Panc1 (cell line): ENCODE measurements around the gene SNX12. TPM values are rescaled to one million over a fixed set of nuclear protein-coding genes. Genes with fewer than 3 reads are reported as not detected.

Experiments
- ATAC-seq: fragments of 200-7000 bp; cut with Tn5 transposase; 2 replicates; pipeline ENCODE4 v1.9.1; 2020; ENCODE audit warnings: mild to moderate bottlenecking, moderate library complexity
- BruUV-seq: library from RNA; stranded (reverse); fragments of 400-500 nt; replicated peaks from 2 replicates; lab custom pipeline; 2021; lab: Mats Ljungman, UMichigan
- CTCF ChIA-PET: fragments of 300-600 bp; sonication (Branson Sonifier 250); formaldehyde crosslinking; loops from one replicate; lab custom pipeline; 2022; ENCODE audit warnings: antibody characterized with exemption; lab: Charles Lee
- POLR2A ChIA-PET: fragments of 300-600 bp; sonication (Branson Sonifier 250); formaldehyde crosslinking; loops from one replicate; lab custom pipeline; 2022; ENCODE audit warnings: antibody characterized with exemption; lab: Charles Lee
- DNase-seq: peaks from one replicate; pipeline ENCODE4 v3.0.0-alpha.2; 2010; ENCODE audit warnings: low read depth, low spot score
- H3K27ac ChIP-seq: 2 replicates; pipeline ENCODE4 v1.5.1; 2011; ENCODE audit warnings: mild to moderate bottlenecking, low read length, inconsistent platforms
- H3K27me3 ChIP-seq: fragments of 200-500 bp; sonication (Bioruptor generic); 2 replicates; pipeline ENCODE4 v1.6.0; 2014; ENCODE audit warnings: low read length, inconsistent platforms; ENCODE audit not compliant: control insufficient read depth, insufficient read depth
- H3K36me3 ChIP-seq: fragments of 200-500 bp; sonication (Bioruptor generic); 2 replicates; pipeline ENCODE4 v1.5.1; 2014; ENCODE audit warnings: inconsistent platforms, mild to moderate bottlenecking, low read length, moderate library complexity; ENCODE audit not compliant: control insufficient read depth, insufficient read depth
- H3K4me1 ChIP-seq: 2 replicates; pipeline ENCODE4 v1.5.1; 2011; ENCODE audit warnings: inconsistent platforms, mild to moderate bottlenecking, low read length, moderate library complexity; ENCODE audit not compliant: control insufficient read depth, insufficient read depth
- H3K4me3 ChIP-seq, 2 experiments: 2 replicates each; pipeline ENCODE4 v1.5.1; 2011 to 2012; ENCODE audit warnings: low read depth in 2 of 2, low read length in 2 of 2, mild to moderate bottlenecking in 2 of 2, inconsistent platforms in 1 of 2, moderate library complexity in 1 of 2
- H3K9me3 ChIP-seq: fragments of 200-500 bp; sonication (Bioruptor generic); 2 replicates; pipeline ENCODE4 v1.5.1; 2014; ENCODE audit warnings: low read depth, mild to moderate bottlenecking, inconsistent platforms, low read length, moderate library complexity; ENCODE audit not compliant: control insufficient read depth, insufficient read depth
- CTCF ChIP-seq: fragments of 450-650 bp; IDR thresholded peaks from 2 replicates; pipeline ENCODE4 v1.5.1; 2017; ENCODE audit warnings: mild to moderate bottlenecking
- POLR2AphosphoS5 ChIP-seq: IDR thresholded peaks from 2 replicates; pipeline ENCODE4 v1.6.1; 2012; ENCODE audit warnings: mild to moderate bottlenecking, low read depth, low read length, moderate library complexity
- SIN3A ChIP-seq: IDR thresholded peaks from 2 replicates; pipeline ENCODE4 v1.6.1; 2012; ENCODE audit warnings: low read depth, mild to moderate bottlenecking, low read length, moderate library complexity, borderline replicate concordance; ENCODE audit not compliant: insufficient read depth
- TCF7L2 ChIP-seq: IDR thresholded peaks from 2 replicates; pipeline ENCODE4 v1.6.1; 2011; ENCODE audit warnings: mild to moderate bottlenecking, low read depth, low read length, inconsistent platforms
- in situ Hi-C: cut with HindIII; loops from 2 replicates; pipeline ENCODE4 v1.10.0; 2016; ENCODE audit warnings: low sequenced_read_pairs, low pct_unique_long_range_greater_than_20kb
- intact Hi-C: fragments of 100-400 bp; cut with micrococcal nuclease; formaldehyde crosslinking; loops from one replicate; pipeline ENCODE4 v1.10.0; 2022; ENCODE audit not compliant: unreplicated experiment
- total RNA-seq: library from RNA; stranded (reverse); gene quantifications from one replicate; pipeline ENCODE4 v1.2.1, GENCODE V29; 2021; ENCODE audit not compliant: unreplicated experiment
- TF ChIP-seq, protein P1 (sequence below), 2 experiments: IDR thresholded peaks; 2 replicates each; pipeline ENCODE4 v1.6.1; 2011 to 2012; ENCODE audit warnings: low read depth in 2 of 2, control low read depth in 1 of 2, low read length in 1 of 2, mild to moderate bottlenecking in 1 of 2, moderate library complexity in 1 of 2; ENCODE audit not compliant: insufficient read depth in 1 of 2

The SNX12 gene
- total RNA-seq, 1 experiment from 2014 or later: 117 TPM

GRCh38 chrX:71095033-71095432 lies 26.9 kb upstream of the SNX12 start:
- H3K36me3 ChIP-seq: no peaks in the 10 kb centered on the region
- H3K9me3 ChIP-seq: no peaks in the 10 kb centered on the region
- ATAC-seq: no peak
- peaks cover 4% of the 10 kb centered on the region for H3K27me3 ChIP-seq
- H3K27ac ChIP-seq: peak overlapping the region; percentile 73; the same call in 1 of the 2 replicates
- DNase-seq: no peak
- no TSS peak for BruUV-seq
- ChIA-PET POLR2A (no interaction called here), CTCF (no interaction called here)
- no peaks in the 10 kb centered on the region; the same call in 1 of the 2 replicates for H3K4me1 ChIP-seq
- peak overlapping the region; percentile 57 to 72 for H3K4me3 ChIP-seq
- intact Hi-C loops (loop anchor here (5.0 kb wide), 1 partner anchor 82 kb away; no protein-coding TSS in a partner anchor), in situ Hi-C loops (no loop called here)
- TF ChIP-seq TCF7L2 (no peak), POLR2AphosphoS5 (no peak), CTCF (no peak), SIN3A (no peak)
- TF ChIP-seq, protein P1, sequence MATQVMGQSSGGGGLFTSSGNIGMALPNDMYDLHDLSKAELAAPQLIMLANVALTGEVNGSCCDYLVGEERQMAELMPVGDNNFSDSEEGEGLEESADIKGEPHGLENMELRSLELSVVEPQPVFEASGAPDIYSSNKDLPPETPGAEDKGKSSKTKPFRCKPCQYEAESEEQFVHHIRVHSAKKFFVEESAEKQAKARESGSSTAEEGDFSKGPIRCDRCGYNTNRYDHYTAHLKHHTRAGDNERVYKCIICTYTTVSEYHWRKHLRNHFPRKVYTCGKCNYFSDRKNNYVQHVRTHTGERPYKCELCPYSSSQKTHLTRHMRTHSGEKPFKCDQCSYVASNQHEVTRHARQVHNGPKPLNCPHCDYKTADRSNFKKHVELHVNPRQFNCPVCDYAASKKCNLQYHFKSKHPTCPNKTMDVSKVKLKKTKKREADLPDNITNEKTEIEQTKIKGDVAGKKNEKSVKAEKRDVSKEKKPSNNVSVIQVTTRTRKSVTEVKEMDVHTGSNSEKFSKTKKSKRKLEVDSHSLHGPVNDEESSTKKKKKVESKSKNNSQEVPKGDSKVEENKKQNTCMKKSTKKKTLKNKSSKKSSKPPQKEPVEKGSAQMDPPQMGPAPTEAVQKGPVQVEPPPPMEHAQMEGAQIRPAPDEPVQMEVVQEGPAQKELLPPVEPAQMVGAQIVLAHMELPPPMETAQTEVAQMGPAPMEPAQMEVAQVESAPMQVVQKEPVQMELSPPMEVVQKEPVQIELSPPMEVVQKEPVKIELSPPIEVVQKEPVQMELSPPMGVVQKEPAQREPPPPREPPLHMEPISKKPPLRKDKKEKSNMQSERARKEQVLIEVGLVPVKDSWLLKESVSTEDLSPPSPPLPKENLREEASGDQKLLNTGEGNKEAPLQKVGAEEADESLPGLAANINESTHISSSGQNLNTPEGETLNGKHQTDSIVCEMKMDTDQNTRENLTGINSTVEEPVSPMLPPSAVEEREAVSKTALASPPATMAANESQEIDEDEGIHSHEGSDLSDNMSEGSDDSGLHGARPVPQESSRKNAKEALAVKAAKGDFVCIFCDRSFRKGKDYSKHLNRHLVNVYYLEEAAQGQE (IDR thresholded peaks at IDR 0.05; ENCODE audit: insufficient read depth in 1 of 2, low read depth in 2 of 2, low read length in 1 of 2): no peak

DNA sequence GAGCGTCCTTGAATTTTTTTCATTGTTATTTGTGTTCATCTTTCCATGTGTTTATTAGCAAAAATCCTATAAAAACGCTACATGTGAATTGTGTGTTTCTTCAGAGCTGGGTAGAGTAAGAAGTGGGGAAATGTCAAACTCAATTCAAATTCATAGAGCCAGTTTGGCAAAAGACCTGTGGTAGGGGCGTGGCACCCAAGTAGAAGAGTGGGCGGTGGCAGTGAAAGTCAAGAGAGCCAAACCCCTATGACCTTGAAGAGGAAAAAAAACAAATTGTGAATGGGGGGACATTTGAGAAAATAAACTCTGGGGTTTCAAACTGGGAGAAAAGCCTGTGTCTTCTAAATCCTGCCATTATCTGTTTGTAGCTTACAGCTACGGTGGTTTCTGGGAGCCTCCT lies 23.1 kb upstream of the SNX12 start:
- POLR2A ChIA-PET: no interaction called here
- no peak for DNase-seq
- TF ChIP-seq POLR2AphosphoS5 (no peak), CTCF (no peak), SIN3A (no peak), TCF7L2 (no peak)
- TF ChIP-seq, protein P1 (IDR thresholded peaks at IDR 0.05; ENCODE audit: insufficient read depth in 1 of 2, low read depth in 2 of 2, low read length in 1 of 2): no peak

More for the DNA sequence above, 23.1 kb upstream of the SNX12 start:
- Histone ChIP-seq H3K4me3 (no peak overlapping the region), H3K36me3 (no peaks in the 10 kb centered on the region), H3K9me3 (no peaks in the 10 kb centered on the region), H3K27ac (no peak overlapping the region), H3K4me1 (no peaks in the 10 kb centered on the region), H3K27me3 (no peaks in the 10 kb centered on the region)
- CTCF ChIA-PET: no interaction called here
- no peak for ATAC-seq
- no TSS peak for BruUV-seq
- in situ Hi-C loops: no loop called here
- intact Hi-C loops: no loop called here
